Neural cell (in vitro differentiated cells): Measurements from ENCODE around the gene CCL17. TPM values are rescaled to one million over a fixed set of nuclear protein-coding genes. Genes with fewer than 3 reads are reported as not detected.

ENCODE experiments used
- H2AFZ ChIP-seq: fragments of 200-600, 300-800 bp; sonication (generic), shearing (Covaris generic); 2 replicates; pipeline ENCODE4 v1.6.0; 2014; ENCODE audit warnings: low read depth, mild to moderate bottlenecking, antibody characterized with exemption, low read length, moderate library complexity
- H3F3A ChIP-seq: fragments of 200-600 bp; shearing (Covaris generic); 2 replicates; pipeline ENCODE4 v1.6.1; 2016; ENCODE audit warnings: mild to moderate bottlenecking, moderate library complexity, mixed read lengths, antibody characterized with exemption, low read length; ENCODE audit not compliant: insufficient read depth, poor library complexity, severe bottlenecking
- H3K27ac ChIP-seq: fragments of 200-600, 300-800 bp; sonication (generic), shearing (Covaris generic); 2 replicates; pipeline ENCODE4 v1.5.1; 2014; ENCODE audit warnings: mild to moderate bottlenecking, low read length, moderate library complexity
- H3K27me3 ChIP-seq: fragments of 300-800, 200-600 bp; sonication (generic), shearing (Covaris generic); 2 replicates; pipeline ENCODE4 v1.6.0; 2014; ENCODE audit warnings: mild to moderate bottlenecking, low read depth, low read length, moderate library complexity; ENCODE audit not compliant: insufficient read depth
- H3K36me3 ChIP-seq: fragments of 300-800, 200-600 bp; sonication (generic), shearing (Covaris generic); 2 replicates; pipeline ENCODE4 v1.5.1; 2014; ENCODE audit warnings: mild to moderate bottlenecking, antibody characterized with exemption, low read length, moderate library complexity; ENCODE audit not compliant: insufficient read depth
- H3K4me2 ChIP-seq: fragments of 300-800, 200-600 bp; sonication (generic), shearing (Covaris generic); 2 replicates; pipeline ENCODE4 v1.6.0; 2014; ENCODE audit warnings: mild to moderate bottlenecking, low read length
- H3K4me3 ChIP-seq: fragments of 300-800, 200-600 bp; sonication (generic), shearing (Covaris generic); 2 replicates; pipeline ENCODE4 v1.5.1; 2014; ENCODE audit warnings: mild to moderate bottlenecking, low read length, moderate library complexity
- H3K79me2 ChIP-seq: fragments of 200-600 bp; shearing (Covaris generic); replicated peaks from 2 replicates; pipeline ENCODE4 v1.6.0; 2014; ENCODE audit warnings: mild to moderate bottlenecking, low read length, moderate library complexity; ENCODE audit not compliant: insufficient read depth
- H3K9ac ChIP-seq: fragments of 300-800, 200-600 bp; sonication (generic), shearing (Covaris generic); 2 replicates; pipeline ENCODE4 v1.6.1; 2016; ENCODE audit warnings: mild to moderate bottlenecking, low read length, mixed read lengths
- H3K9me2 ChIP-seq: fragments of 200-600 bp; shearing (Covaris generic); 2 replicates; pipeline ENCODE4 v1.6.1; 2016; ENCODE audit warnings: mild to moderate bottlenecking, low read length, mixed read lengths; ENCODE audit not compliant: insufficient read depth
- H3K9me3 ChIP-seq: fragments of 200-600, 300-800 bp; sonication (generic), shearing (Covaris generic); 2 replicates; pipeline ENCODE4 v1.6.1; 2016; ENCODE audit warnings: mild to moderate bottlenecking, mixed run types, low read length, moderate library complexity, mixed read lengths
- H4K20me1 ChIP-seq: fragments of 200-600 bp; shearing (Covaris generic); 2 replicates; pipeline ENCODE4 v1.6.1; 2016; ENCODE audit warnings: mild to moderate bottlenecking, mixed run types; ENCODE audit not compliant: insufficient read depth
- CTCF ChIP-seq: fragments of 450-650 bp; IDR thresholded peaks from 2 replicates; pipeline ENCODE4 v1.5.1; 2014; ENCODE audit warnings: antibody characterized with exemption, mild to moderate bottlenecking, moderate library complexity; ENCODE audit not compliant: poor library complexity, severe bottlenecking
- EP300 ChIP-seq: fragments of 450-650 bp; conservative IDR thresholded peaks from 2 replicates; pipeline ENCODE4 v1.6.1; 2014; ENCODE audit warnings: antibody characterized with exemption, mild to moderate bottlenecking, moderate library complexity; ENCODE audit not compliant: poor library complexity, severe bottlenecking
- EZH2 ChIP-seq: fragments of 200-600, 300-800 bp; shearing (Covaris generic), sonication (generic); IDR thresholded peaks from 2 replicates; pipeline ENCODE4 v1.6.1; 2014; ENCODE audit warnings: antibody characterized with exemption, low read length, borderline replicate concordance, mild to moderate bottlenecking; ENCODE audit not compliant: insufficient read depth, poor library complexity, severe bottlenecking
- MXI1 ChIP-seq: fragments of 450-650 bp; conservative IDR thresholded peaks from 2 replicates; pipeline ENCODE4 v1.6.1; 2014; ENCODE audit warnings: antibody characterized with exemption, mild to moderate bottlenecking; ENCODE audit not compliant: poor library complexity, severe bottlenecking
- POLR2AphosphoS5 ChIP-seq: IDR thresholded peaks from 2 replicates; pipeline ENCODE4 v1.6.1; 2012
- RAD21 ChIP-seq: fragments of 450-650 bp; conservative IDR thresholded peaks from 2 replicates; pipeline ENCODE4 v1.6.1; 2014; ENCODE audit warnings: antibody characterized with exemption, mild to moderate bottlenecking, moderate library complexity
- REST ChIP-seq: IDR thresholded peaks from 2 replicates; pipeline ENCODE4 v1.6.1; 2012; ENCODE audit warnings: borderline replicate concordance
- SMC3 ChIP-seq: fragments of 450-650 bp; conservative IDR thresholded peaks from 2 replicates; pipeline ENCODE4 v1.6.1; 2014; ENCODE audit warnings: antibody characterized with exemption, mild to moderate bottlenecking, moderate library complexity; ENCODE audit not compliant: poor library complexity
- TAF1 ChIP-seq: IDR thresholded peaks from 2 replicates; pipeline ENCODE4 v1.6.1; 2012; ENCODE audit warnings: low read depth
- polyA plus RNA-seq: library from polyadenylated mRNA; depleted of rRNA; stranded (reverse); fragments of >200 nt; gene quantifications from 2 replicates; pipeline ENCODE4 v1.2.3, GENCODE V29; 2014

The CCL17 gene
- polyA plus RNA-seq, 1 donor from 2014 or later, result not detected

GRCh38 chr16:57384248-57385070 lies 20.1 kb upstream of the CCL17 start:
- Histone ChIP-seq H3K79me2 (no peaks in the 10 kb centered on the region), H3F3A (no peaks in the 10 kb centered on the region), H3K27me3 (no peaks in the 10 kb centered on the region), H3K36me3 (no peaks in the 10 kb centered on the region), H3K4me2 (no peak overlapping the region), H3K9me2 (no peaks in the 10 kb centered on the region), H3K9me3 (no peaks in the 10 kb centered on the region), H2AFZ (no peak overlapping the region), H3K27ac (no peak overlapping the region), H3K4me3 (no peak overlapping the region), H3K9ac (no peak overlapping the region), H4K20me1 (no peaks in the 10 kb centered on the region)
- TF ChIP-seq SMC3 (no peak), TAF1 (no peak), RAD21 (no peak), POLR2AphosphoS5 (no peak), MXI1 (no peak), EP300 (no peak), REST (no peak)

GRCh38 chr16:57385083-57385482 lies 19.5 kb upstream of the CCL17 start:
- Histone ChIP-seq H3K27ac (no peak overlapping the region), H3K4me3 (no peak overlapping the region), H3K79me2 (no peaks in the 10 kb centered on the region), H3F3A (no peaks in the 10 kb centered on the region), H3K36me3 (no peaks in the 10 kb centered on the region), H3K4me2 (no peak overlapping the region), H3K9me2 (no peaks in the 10 kb centered on the region), H3K9ac (no peak overlapping the region), H4K20me1 (no peaks in the 10 kb centered on the region), H2AFZ (no peak overlapping the region), H3K9me3 (no peaks in the 10 kb centered on the region), H3K27me3 (no peaks in the 10 kb centered on the region)
- TF ChIP-seq EZH2 (no peak), MXI1 (no peak), CTCF (no peak), POLR2AphosphoS5 (no peak)
